Measurements from ENCODE around the gene EXD1. TPM values are rescaled to one million over a fixed set of nuclear protein-coding genes. Genes with fewer than 3 reads are reported as not detected.

EXD1 gene
- total and polyA plus RNA-seq, 9 of the 15 experiments (the other 6 are each of a cell fraction or from before 2014, with no cell fraction given), result not detected

GRCh38 chr15:41230650-41231421, at the start of gene EXD1, which contains the start of gene CHP1 (continued):
- TF ChIP-seq ZNF830 (CRISPR knock-in tag; IDR thresholded peaks at IDR 0.05) (no peak; the same call in 1 of the 2 replicates), XRCC3 (IDR thresholded peaks at IDR 0.05) (no peak), HMG20A (CRISPR knock-in tag; conservative IDR thresholded peaks at IDR 0.05) (no peak), STAG1 (CRISPR knock-in tag; IDR thresholded peaks at IDR 0.05; ENCODE audit: borderline replicate concordance) (0 out of 2 replicates have a peak, but pooled peaks have one; percentile 39), GABPB1 (CRISPR knock-in tag; IDR thresholded peaks at IDR 0.05) (peak; percentile 89), RB1 (IDR thresholded peaks at IDR 0.05; ENCODE audit: low read depth) (peak; percentile 68), NFE2 (IDR thresholded peaks at IDR 0.05; ENCODE audit: low read depth) (peak; percentile 51), ZHX1 (conservative IDR thresholded peaks at IDR 0.05; ENCODE audit: low read length) (0 out of 2 replicates have a peak, but pooled peaks have one; percentile 23), RBM39 (optimal IDR thresholded peaks at IDR 0.05; ENCODE audit: low read depth, low read length) (no peak), TGIF2 (CRISPR knock-in tag; IDR thresholded peaks at IDR 0.05) (no peak), MCM3 (IDR thresholded peaks at IDR 0.05) (no peak), ZNF518B (CRISPR knock-in tag; IDR thresholded peaks at IDR 0.05) (no peak), CTCFL (IDR thresholded peaks at IDR 0.05; ENCODE audit: borderline replicate concordance, insufficient read depth, low read depth, low read length, poor library complexity, severe bottlenecking) (peak; percentile 76), SIRT6 (IDR thresholded peaks at IDR 0.05; ENCODE audit: low read depth, low read length) (no peak), CSDE1 (IDR thresholded peaks at IDR 0.05) (no peak), VEZF1 (CRISPR knock-in tag; IDR thresholded peaks at IDR 0.05) (peak; percentile 90)

Measured in K562 (cell line).